HG03565 (cell line): ENCODE measurements around the gene PCDHGA7.
"Not testable (repeated sequence)": the region's sequence is repeated elsewhere in the genome, so short reads cannot be mapped to it uniquely, and the experiment has no call there.

Experiments
- ATAC-seq: cut with Tn5 transposase; IDR thresholded peaks from one replicate; pipeline ENCODE4 v1.9.1; 2021; ENCODE audit warnings: mild to moderate bottlenecking, moderate library complexity; ENCODE audit not compliant: unreplicated experiment

PCDHGA7 gene

GRCh38 chr5:141397756-141398551, 15.4 kb downstream of the PCDHGA7 start, which contains the start of gene PCDHGB5:
PCDHGB5 (plus strand) TSS chr5:141397947; CDS start chr5:141398128, 181 bp downstream.
- peak; percentile 90 for ATAC-seq

- ATAC-seq = no peak
These were observed 16.1 kb downstream of the PCDHGA7 start for GRCh38 chr5:141398608-141399007.

DNA sequence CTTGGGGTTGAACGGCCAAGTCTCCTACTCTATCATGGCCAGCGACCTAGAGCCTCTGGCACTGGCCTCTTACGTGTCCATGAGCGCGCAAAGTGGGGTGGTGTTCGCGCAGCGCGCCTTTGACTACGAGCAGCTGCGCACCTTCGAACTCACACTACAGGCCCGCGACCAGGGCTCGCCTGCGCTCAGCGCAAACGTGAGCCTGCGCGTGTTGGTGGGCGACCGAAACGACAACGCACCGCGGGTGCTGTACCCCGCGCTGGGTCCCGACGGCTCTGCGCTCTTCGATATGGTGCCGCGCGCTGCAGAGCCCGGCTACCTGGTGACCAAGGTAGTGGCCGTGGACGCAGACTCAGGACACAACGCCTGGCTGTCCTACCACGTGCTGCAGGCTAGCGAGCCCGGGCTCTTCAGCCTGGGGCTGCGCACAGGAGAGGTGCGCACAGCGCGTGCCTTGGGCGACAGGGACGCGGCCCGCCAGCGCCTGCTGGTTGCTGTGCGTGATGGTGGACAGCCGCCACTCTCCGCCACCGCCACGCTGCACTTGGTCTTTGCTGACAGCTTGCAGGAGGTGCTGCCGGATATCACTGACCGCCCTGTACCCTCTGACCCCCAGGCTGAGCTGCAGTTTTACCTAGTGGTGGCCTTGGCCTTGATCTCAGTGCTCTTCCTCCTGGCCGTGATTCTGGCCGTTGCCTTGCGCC, 17.2 kb downstream of the PCDHGA7 start:
- ATAC-seq = no peak

DNA sequence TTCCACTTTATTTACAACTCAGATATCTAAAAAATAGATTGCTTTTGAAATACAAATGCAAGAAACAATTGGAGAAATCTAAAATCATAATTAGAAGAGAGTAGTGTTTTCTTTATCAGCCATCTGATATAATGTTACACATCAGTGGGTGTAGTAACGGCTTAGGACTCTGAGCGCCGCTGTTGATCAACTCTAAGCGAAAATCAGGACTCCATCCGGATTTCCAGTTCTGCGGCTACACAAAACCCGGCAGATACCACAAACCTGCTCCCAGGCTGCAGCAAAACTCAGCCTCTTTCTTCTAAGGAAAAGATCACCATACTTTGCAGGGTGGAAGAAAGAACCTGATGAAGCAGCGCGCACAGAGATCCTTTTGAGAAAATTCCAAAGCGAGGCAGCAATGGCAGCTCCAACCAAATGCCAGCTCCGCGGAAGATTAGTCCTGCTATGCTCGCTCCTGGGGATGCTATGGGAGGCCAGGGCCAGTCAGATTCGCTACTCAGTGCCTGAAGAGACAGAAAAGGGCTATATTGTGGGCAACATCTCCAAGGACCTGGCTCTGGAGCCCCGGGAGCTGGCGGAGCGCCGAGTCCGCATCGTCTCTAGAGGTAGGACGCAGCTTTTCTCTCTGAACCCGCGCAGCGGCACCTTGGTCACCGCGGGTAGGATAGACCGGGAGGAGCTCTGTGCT, 20.2 kb downstream of the PCDHGA7 start, which contains the start of gene PCDHGA9:
PCDHGA9 (plus strand) TSS at position 226 of the 691 bp plus-strand sequence; CDS start at position 401, 175 bp downstream.
- ATAC-seq = no peak

GRCh38 chr5:141403387-141403786, 20.8 kb downstream of the PCDHGA7 start:
- no peak for ATAC-seq

DNA sequence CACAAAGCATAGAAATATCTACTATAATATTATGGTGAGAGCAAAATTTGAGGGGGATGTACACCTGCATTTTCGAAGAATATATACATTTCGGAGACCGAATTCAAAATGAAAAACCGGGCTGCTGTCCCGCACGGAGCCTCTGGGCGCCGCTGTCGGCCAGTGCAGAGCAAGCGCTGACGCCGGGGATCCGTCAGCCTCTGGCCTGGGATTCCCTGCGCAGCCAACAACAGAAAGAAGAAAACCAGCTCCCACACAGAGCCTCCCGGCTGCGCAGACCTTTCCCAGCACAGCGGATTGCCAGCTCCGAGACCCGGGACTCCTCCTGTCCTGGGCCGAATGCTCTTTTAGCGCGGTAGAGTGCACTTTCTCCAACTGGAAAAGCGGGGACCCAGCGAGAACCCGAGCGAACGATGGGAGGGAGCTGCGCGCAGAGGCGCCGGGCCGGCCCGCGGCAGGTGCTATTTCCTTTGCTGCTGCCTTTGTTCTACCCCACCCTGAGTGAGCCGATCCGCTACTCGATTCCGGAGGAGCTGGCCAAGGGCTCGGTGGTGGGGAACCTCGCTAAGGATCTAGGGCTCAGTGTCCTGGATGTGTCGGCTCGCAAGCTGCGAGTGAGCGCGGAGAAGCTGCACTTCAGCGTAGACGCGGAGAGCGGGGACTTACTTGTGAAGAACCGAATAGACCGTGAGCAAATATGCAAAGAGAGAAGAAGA, 25.4 kb downstream of the PCDHGA7 start, which contains the start of gene PCDHGB6:
PCDHGB6 (plus strand) TSS at position 232 of the 716 bp plus-strand sequence; CDS start at position 414, 182 bp downstream.
- not testable (repeated sequence) for ATAC-seq

DNA sequence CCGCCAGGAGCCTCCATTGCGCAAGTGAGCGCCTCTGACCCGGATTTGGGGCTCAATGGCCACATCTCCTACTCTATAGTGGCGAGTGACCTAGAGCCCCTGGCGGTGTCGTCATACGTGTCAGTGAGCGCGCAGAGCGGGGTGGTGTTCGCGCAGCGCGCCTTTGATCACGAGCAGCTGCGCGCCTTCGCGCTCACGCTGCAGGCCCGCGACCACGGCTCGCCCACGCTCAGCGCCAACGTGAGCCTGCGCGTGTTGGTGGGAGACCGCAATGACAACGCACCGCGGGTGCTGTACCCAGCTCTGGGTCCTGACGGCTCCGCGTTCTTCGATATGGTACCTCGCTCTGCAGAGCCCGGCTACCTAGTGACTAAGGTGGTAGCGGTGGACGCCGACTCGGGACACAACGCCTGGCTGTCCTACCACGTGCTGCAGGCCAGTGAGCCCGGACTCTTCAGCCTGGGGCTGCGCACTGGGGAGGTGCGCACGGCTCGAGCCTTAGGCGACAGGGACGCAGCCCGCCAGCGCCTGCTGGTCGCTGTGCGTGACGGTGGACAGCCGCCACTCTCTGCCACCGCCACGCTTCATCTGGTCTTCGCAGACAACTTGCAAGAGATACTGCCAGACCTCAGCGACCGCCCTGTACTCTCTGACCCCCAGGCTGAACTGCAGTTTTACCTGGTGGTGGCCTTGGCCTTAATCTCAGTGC, 27.2 kb downstream of the PCDHGA7 start:
- ATAC-seq = no peak

DNA sequence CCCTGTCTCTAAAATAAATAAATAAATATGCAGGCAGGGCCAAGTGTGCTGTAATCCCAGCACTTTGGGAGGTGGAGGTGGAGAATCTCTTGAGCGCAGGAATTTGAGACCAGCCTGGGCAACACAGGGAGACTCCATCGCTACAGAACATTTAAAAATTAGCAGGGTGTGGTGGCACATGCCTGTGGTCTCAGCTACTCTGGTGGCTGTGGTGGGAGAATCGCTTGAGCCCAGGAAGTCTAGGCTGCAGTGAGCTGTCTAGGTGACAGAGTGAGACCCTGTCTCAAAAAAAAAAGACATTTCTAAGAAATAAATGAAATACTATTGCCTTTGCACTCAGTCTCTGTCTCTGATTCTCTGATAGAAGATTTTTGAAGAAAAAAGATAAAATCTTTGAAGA, 29.0 kb downstream of the PCDHGA7 start:
- ATAC-seq = no peak

DNA sequence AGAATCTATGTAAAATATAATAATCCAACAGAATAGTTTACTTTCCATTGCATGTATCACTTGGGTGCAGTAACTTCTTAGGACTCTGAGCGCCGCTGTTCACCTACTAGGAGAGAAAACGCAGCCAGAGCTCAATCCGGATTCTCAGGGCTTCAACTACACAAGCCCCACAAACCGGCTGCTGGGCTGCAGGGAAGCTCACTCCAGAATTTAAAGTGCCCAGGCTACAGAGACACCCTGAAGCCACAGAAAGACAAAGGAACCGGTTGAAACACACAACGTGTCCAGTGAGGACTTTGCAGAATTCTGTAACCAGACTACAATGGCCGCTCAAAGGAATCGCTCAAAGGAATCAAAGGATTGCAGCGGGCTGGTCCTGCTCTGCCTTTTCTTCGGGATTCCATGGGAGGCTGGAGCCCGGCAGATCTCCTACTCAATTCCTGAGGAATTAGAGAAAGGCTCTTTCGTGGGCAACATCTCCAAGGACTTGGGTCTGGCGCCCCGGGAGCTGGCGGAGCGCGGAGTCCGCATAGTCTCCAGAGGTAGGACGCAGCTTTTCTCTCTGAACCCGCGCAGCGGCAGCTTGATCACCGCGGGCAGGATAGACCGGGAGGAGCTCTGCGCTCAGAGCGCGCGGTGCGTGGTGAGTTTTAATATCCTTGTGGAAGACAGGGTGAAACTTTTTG, 30.5 kb downstream of the PCDHGA7 start, which contains the start of gene PCDHGA10:
PCDHGA10 (plus strand) TSS at position 134 of the 686 bp plus-strand sequence; CDS start at position 323, 189 bp downstream.
- ATAC-seq = peak; percentile 73

DNA sequence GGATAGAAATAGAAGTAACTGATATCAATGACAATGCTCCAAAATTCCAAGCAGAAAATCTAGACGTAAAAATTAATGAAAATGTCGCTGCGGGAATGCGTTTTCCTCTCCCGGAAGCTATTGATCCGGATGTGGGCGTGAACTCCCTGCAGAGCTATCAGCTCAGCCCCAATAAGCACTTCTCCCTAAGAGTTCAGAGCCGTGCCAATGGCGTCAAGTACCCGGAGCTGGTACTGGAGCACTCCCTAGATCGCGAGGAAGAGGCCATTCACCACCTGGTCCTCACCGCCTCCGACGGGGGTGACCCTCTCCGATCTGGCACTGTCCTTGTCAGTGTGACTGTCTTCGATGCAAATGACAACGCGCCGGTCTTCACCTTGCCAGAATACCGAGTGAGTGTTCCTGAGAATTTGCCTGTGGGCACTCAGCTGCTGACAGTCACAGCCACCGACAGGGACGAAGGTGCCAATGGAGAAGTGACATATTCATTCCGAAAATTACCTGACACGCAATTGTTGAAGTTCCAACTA, 31.1 kb downstream of the PCDHGA7 start:
- no peak for ATAC-seq

DNA sequence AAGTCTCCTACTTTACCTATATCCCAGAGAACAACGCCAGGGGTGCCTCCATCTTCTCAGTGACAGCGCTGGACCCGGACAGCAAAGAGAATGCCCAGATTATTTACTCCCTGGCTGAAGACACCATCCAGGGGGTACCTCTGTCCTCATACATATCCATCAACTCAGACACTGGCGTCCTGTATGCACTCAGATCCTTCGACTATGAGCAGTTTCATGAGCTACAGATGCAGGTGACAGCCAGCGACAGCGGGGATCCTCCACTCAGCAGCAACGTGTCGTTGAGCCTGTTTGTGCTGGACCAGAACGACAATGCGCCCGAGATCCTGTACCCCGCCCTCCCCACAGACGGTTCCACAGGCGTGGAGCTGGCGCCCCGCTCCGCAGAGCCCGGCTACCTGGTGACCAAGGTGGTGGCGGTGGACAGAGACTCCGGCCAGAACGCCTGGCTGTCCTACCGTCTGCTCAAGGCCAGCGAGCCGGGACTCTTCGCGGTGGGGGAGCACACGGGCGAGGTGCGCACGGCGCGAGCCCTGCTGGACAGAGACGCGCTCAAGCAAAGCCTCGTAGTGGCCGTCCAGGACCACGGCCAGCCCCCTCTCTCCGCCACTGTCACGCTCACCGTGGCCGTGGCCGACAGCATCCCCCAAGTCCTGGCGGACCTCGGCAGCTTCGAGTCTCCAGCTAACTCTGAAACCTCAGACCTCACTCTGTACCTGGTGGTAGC, 32.2 kb downstream of the PCDHGA7 start:
- ATAC-seq = not testable (repeated sequence)

DNA sequence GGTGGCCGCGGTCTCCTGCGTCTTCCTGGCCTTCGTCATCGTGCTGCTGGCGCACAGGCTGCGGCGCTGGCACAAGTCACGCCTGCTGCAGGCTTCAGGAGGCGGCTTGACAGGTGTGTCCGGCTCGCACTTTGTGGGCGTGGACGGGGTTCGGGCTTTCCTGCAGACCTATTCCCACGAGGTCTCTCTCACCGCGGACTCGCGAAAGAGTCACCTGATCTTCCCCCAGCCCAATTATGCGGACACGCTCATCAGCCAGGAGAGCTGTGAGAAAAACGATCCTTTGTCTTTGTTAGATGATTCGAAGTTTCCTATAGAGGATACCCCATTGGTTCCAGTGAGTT, 32.7 kb downstream of the PCDHGA7 start:
- ATAC-seq = not testable (repeated sequence)

DNA sequence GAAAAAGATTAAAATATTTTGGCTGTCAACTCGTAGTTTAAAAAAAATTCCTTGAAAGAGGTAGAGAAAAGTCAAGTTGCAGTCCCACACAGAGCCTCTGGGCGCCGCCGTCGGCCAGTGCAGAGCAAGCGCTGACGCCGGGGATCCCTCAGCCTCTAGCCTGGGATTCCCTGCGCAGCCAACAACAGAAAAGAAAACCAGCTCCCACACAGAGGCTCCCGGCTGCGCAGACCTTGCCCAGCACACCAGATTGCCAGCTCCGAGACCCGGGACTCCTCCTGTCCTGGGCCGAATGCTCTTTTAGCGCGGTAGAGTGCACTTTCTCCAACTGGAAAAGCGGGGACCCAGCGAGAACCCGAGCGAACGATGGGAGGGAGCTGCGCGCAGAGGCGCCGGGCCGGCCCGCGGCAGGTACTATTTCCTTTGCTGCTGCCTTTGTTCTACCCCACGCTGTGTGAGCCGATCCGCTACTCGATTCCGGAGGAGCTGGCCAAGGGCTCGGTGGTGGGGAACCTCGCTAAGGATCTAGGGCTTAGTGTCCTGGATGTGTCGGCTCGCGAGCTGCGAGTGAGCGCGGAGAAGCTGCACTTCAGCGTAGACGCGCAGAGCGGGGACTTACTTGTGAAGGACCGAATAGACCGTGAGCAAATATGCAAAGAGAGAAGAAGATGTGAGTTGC, 35.1 kb downstream of the PCDHGA7 start, which contains the start of gene PCDHGB7:
PCDHGB7 (plus strand) TSS at position 184 of the 679 bp plus-strand sequence; CDS start at position 367, 183 bp downstream.
- peak; percentile 68 for ATAC-seq

- no peak for ATAC-seq
These were observed 36.7 kb downstream of the PCDHGA7 start for GRCh38 chr5:141419074-141419880.

- peak; percentile 38 for ATAC-seq
These were observed 38.4 kb downstream of the PCDHGA7 start, which contains the start of gene PCDHGA11 for GRCh38 chr5:141420855-141421488. PCDHGA11 (plus strand) TSS chr5:141421051; CDS start chr5:141421228, 177 bp downstream.

DNA sequence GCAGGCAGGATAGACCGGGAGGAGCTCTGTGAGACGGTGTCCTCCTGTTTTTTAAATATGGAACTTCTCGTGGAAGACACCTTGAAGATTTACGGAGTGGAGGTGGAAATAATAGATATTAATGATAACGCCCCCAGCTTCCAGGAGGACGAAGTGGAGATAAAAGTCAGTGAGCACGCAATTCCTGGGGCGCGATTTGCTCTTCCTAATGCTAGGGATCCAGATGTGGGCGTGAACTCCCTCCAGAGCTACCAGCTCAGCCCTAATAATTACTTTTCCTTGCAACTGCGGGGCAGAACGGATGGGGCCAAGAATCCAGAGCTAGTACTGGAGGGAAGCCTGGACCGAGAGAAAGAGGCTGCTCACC, 38.9 kb downstream of the PCDHGA7 start:
- no peak for ATAC-seq
